LNCAP (cell line): ENCODE results near the gene PRKCH.
A peak's percentile ranks its signal among the peaks of the same experiment; 100 is the strongest.

ENCODE experiments used
- TF ChIP-seq, protein P1 (sequence below): fragments of 450-650 bp; IDR thresholded peaks from 2 replicates; pipeline ENCODE4 v1.5.1; 2017; ENCODE audit warnings: mild to moderate bottlenecking

Gene PRKCH

DNA sequence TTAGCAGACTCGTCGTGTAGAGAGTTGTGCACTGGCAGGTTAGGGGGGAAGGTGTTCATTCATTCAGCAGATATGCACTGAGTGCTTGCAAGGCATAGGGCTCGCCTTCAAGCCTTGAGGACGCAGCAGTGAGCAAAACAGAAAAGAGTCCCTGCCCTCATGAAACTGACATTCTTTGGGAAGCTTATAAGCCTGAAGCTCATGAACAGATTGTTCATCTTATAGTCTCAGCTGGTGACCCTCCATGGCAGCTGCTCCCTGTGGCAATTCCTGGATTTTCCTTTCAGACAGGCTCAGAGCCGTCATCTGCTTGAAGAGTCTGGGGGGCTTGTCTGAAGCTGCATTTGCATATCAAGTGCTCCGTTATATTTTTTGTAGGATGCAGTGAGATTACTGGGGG lies 148.4 kb downstream of the PRKCH start:
- TF ChIP-seq, protein P1, sequence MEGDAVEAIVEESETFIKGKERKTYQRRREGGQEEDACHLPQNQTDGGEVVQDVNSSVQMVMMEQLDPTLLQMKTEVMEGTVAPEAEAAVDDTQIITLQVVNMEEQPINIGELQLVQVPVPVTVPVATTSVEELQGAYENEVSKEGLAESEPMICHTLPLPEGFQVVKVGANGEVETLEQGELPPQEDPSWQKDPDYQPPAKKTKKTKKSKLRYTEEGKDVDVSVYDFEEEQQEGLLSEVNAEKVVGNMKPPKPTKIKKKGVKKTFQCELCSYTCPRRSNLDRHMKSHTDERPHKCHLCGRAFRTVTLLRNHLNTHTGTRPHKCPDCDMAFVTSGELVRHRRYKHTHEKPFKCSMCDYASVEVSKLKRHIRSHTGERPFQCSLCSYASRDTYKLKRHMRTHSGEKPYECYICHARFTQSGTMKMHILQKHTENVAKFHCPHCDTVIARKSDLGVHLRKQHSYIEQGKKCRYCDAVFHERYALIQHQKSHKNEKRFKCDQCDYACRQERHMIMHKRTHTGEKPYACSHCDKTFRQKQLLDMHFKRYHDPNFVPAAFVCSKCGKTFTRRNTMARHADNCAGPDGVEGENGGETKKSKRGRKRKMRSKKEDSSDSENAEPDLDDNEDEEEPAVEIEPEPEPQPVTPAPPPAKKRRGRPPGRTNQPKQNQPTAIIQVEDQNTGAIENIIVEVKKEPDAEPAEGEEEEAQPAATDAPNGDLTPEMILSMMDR = no peak

DNA sequence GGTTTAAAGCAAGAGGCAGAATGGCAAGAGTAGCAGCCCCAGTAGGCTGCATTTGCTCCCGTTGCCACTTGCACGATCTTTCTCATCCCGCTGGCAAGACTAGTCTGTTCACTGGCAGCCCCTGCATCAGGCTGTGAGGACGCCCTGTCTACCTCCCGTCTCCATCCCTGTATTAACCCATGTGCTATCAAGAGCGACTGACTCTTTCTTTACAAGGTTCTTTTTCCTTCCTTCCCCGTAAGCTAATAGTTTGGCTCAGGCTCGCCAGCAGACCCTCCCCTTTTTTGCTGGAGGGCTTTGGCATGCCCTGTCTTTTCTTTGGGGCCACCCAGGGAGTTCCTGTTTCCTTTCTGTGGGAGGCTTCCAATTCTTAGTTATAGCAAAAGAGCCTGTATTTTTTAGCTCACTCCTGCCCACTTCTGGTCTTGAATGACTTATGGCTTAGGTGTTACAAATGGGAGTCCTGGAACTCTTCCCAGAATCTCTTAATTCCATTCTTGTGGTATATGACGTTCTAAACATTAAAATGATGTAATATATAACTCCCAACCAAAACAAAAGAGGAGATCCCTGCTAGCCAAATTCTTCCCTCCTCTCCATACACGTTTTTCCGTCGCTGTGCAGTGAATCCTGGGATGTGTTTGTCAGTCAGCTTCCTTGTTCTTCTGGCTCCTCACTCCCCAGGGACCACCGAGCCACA lies 149.0 kb downstream of the PRKCH start:
- TF ChIP-seq, protein P1 = peak; percentile 26; the same call in 1 of the 2 replicates

DNA sequence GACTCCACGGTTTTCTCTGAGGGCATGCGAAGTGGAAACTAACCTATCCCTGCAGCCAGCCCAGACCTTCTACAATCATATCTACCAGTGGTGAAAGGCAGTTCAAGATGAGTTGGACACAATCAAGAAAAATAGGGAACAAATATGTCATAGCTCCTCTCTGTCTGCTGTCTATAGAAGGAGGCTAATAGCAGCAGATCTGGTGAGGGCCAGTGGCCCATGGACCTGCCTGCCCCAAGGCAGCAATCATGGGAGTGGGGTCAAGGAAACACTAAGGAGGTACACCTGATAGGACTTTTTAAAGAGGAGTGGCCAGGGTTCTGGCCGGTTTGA lies 149.5 kb downstream of the PRKCH start:
- TF ChIP-seq, protein P1 = no peak

DNA sequence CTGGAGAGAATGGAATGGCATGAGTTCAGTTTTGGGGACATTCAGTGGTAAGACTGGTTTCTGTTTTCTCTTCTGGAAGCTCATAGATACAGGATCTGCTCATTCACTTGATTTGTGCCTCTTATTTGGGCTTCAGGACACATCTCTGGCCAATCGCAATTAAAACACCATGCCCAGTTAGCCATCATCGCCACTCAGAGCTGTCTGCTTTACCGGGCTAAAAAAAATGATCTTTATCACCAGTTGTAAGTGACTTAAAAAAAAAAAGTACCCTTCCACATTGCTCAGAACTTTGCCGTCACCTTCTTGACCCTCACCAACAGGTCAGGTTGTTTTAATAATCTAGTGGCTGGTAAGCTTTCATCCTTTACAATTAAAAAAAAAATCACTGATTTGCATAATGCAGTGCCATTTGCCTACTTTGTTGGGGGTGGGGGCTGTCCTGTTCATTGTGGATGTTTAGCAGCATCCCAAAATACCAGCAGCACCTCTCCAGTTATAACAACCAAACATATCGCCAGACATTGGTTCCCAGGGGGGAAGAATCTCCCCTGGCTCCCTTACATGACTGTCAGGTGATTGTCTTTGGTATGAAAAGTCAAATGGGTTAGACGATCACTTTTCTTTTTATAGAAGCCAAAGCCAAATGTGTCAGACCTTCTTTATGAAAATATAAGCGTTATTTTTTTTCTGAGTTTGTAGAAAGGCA lies 150.1 kb downstream of the PRKCH start:
- TF ChIP-seq, protein P1 = no peak

DNA sequence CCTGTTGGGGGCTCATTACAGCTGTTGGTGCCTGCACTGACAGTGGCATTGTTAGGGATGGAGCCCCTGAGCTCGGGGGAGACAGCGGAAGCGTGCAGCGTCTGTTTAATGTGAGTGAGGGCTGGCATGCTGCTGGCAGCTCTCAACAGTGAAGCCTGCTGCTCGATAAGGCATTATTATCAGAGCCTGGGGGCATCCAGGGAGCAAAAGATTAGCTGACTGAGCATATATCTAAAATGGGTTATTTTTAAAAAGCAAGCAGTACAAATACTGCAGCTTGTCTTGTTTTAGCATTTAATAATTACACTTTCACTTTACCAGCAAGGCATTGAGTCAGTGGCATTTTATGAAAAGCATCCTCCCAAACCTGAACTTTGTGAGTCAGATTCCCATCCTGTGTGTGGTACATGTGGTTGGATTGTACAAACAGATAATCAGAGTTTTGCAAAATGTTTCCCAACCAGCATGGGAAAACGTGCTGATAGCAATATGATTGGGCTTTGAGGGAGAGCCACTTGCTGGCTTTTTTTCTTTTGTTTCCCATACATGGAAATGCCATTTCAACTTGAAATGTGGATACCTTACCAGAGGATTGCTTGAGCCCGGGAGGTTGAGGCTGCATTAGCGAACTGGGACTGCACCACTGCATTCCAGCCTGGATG lies 150.8 kb downstream of the PRKCH start:
- TF ChIP-seq, protein P1 = no peak

DNA sequence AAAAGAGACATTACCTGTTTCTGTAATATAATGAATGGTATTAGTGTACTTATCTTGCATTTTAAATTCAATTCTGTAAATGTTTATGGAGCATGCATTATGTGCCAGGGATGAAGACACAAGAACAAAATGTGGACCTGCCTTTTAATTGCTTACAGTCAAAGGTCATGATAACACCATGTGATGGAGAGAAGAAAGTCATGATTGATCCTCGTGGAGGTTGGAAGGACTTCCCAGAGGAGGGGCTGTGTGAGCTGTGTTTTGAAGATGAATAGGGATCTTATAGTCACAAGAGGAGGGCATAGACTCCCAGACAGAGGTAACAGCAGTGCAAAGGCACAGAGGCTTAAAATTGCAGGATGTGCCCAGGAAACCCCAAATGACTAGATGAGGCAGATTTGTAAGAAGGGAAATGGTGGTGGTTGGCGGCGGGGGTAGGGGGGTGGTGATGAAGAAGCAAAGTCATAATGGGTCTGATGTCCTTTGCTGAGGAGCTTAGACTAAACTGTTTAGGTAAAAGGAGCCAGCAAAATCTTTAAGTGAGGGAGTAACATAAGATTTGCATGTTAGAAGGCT lies 151.5 kb downstream of the PRKCH start:
- TF ChIP-seq, protein P1 = no peak

DNA sequence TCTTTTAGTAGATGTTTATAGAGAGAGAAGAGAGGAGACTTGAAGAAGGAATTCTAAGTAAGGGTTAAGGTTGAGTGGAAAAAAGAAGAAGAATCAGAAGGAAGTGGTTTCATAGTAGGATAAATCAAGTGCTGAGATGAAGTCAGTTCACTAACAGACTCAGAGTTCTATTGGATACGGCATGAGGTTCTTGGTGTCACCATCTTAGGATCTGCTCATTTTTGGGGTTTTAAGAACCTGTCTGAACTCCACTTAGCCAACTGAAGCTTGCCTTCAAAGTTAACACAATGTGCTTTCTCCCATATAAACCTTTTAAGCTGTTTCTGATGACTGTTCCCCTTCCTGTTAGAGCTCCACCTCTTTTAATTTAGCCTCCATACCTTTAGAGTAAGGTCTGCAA lies 152.6 kb downstream of the PRKCH start:
- TF ChIP-seq, protein P1 = no peak
